Neural cell (in vitro differentiated cells): ENCODE data around the gene RAP1A. TPM values are rescaled to one million over a fixed set of nuclear protein-coding genes. Genes with fewer than 3 reads are reported as not detected.

Source experiments
- H2AFZ ChIP-seq: fragments of 200-600, 300-800 bp; sonication (generic), shearing (Covaris generic); 2 replicates; pipeline ENCODE4 v1.6.0; 2014; ENCODE audit warnings: low read depth, mild to moderate bottlenecking, antibody characterized with exemption, low read length, moderate library complexity
- H3F3A ChIP-seq: fragments of 200-600 bp; shearing (Covaris generic); 2 replicates; pipeline ENCODE4 v1.6.1; 2016; ENCODE audit warnings: mild to moderate bottlenecking, moderate library complexity, mixed read lengths, antibody characterized with exemption, low read length; ENCODE audit not compliant: insufficient read depth, poor library complexity, severe bottlenecking
- H3K27ac ChIP-seq: fragments of 200-600, 300-800 bp; sonication (generic), shearing (Covaris generic); 2 replicates; pipeline ENCODE4 v1.5.1; 2014; ENCODE audit warnings: mild to moderate bottlenecking, low read length, moderate library complexity
- H3K27me3 ChIP-seq: fragments of 300-800, 200-600 bp; sonication (generic), shearing (Covaris generic); 2 replicates; pipeline ENCODE4 v1.6.0; 2014; ENCODE audit warnings: mild to moderate bottlenecking, low read depth, low read length, moderate library complexity; ENCODE audit not compliant: insufficient read depth
- H3K36me3 ChIP-seq: fragments of 300-800, 200-600 bp; sonication (generic), shearing (Covaris generic); 2 replicates; pipeline ENCODE4 v1.5.1; 2014; ENCODE audit warnings: mild to moderate bottlenecking, antibody characterized with exemption, low read length, moderate library complexity; ENCODE audit not compliant: insufficient read depth
- H3K4me2 ChIP-seq: fragments of 300-800, 200-600 bp; sonication (generic), shearing (Covaris generic); 2 replicates; pipeline ENCODE4 v1.6.0; 2014; ENCODE audit warnings: mild to moderate bottlenecking, low read length
- H3K4me3 ChIP-seq: fragments of 300-800, 200-600 bp; sonication (generic), shearing (Covaris generic); 2 replicates; pipeline ENCODE4 v1.5.1; 2014; ENCODE audit warnings: mild to moderate bottlenecking, low read length, moderate library complexity
- H3K79me2 ChIP-seq: fragments of 200-600 bp; shearing (Covaris generic); replicated peaks from 2 replicates; pipeline ENCODE4 v1.6.0; 2014; ENCODE audit warnings: mild to moderate bottlenecking, low read length, moderate library complexity; ENCODE audit not compliant: insufficient read depth
- H3K9ac ChIP-seq: fragments of 300-800, 200-600 bp; sonication (generic), shearing (Covaris generic); 2 replicates; pipeline ENCODE4 v1.6.1; 2016; ENCODE audit warnings: mild to moderate bottlenecking, low read length, mixed read lengths
- H3K9me2 ChIP-seq: fragments of 200-600 bp; shearing (Covaris generic); 2 replicates; pipeline ENCODE4 v1.6.1; 2016; ENCODE audit warnings: mild to moderate bottlenecking, low read length, mixed read lengths; ENCODE audit not compliant: insufficient read depth
- H3K9me3 ChIP-seq: fragments of 200-600, 300-800 bp; sonication (generic), shearing (Covaris generic); 2 replicates; pipeline ENCODE4 v1.6.1; 2016; ENCODE audit warnings: mild to moderate bottlenecking, mixed run types, low read length, moderate library complexity, mixed read lengths
- H4K20me1 ChIP-seq: fragments of 200-600 bp; shearing (Covaris generic); 2 replicates; pipeline ENCODE4 v1.6.1; 2016; ENCODE audit warnings: mild to moderate bottlenecking, mixed run types; ENCODE audit not compliant: insufficient read depth
- EP300 ChIP-seq: fragments of 450-650 bp; conservative IDR thresholded peaks from 2 replicates; pipeline ENCODE4 v1.6.1; 2014; ENCODE audit warnings: antibody characterized with exemption, mild to moderate bottlenecking, moderate library complexity; ENCODE audit not compliant: poor library complexity, severe bottlenecking
- EZH2 ChIP-seq: fragments of 200-600, 300-800 bp; shearing (Covaris generic), sonication (generic); IDR thresholded peaks from 2 replicates; pipeline ENCODE4 v1.6.1; 2014; ENCODE audit warnings: antibody characterized with exemption, low read length, borderline replicate concordance, mild to moderate bottlenecking; ENCODE audit not compliant: insufficient read depth, poor library complexity, severe bottlenecking
- MXI1 ChIP-seq: fragments of 450-650 bp; conservative IDR thresholded peaks from 2 replicates; pipeline ENCODE4 v1.6.1; 2014; ENCODE audit warnings: antibody characterized with exemption, mild to moderate bottlenecking; ENCODE audit not compliant: poor library complexity, severe bottlenecking
- POLR2AphosphoS5 ChIP-seq: IDR thresholded peaks from 2 replicates; pipeline ENCODE4 v1.6.1; 2012
- RAD21 ChIP-seq: fragments of 450-650 bp; conservative IDR thresholded peaks from 2 replicates; pipeline ENCODE4 v1.6.1; 2014; ENCODE audit warnings: antibody characterized with exemption, mild to moderate bottlenecking, moderate library complexity
- SMC3 ChIP-seq: fragments of 450-650 bp; conservative IDR thresholded peaks from 2 replicates; pipeline ENCODE4 v1.6.1; 2014; ENCODE audit warnings: antibody characterized with exemption, mild to moderate bottlenecking, moderate library complexity; ENCODE audit not compliant: poor library complexity
- TAF1 ChIP-seq: IDR thresholded peaks from 2 replicates; pipeline ENCODE4 v1.6.1; 2012; ENCODE audit warnings: low read depth
- polyA plus RNA-seq: library from polyadenylated mRNA; depleted of rRNA; stranded (reverse); fragments of >200 nt; gene quantifications from 2 replicates; pipeline ENCODE4 v1.2.3, GENCODE V29; 2014
- TF ChIP-seq, protein P1 (sequence below): IDR thresholded peaks from 2 replicates; pipeline ENCODE4 v1.6.1; 2012; ENCODE audit warnings: borderline replicate concordance
- TF ChIP-seq, protein P2 (sequence below): fragments of 450-650 bp; IDR thresholded peaks from 2 replicates; pipeline ENCODE4 v1.5.1; 2014; ENCODE audit warnings: antibody characterized with exemption, mild to moderate bottlenecking, moderate library complexity; ENCODE audit not compliant: poor library complexity, severe bottlenecking

RAP1A gene
- polyA plus RNA-seq, 1 donor from 2014 or later, result 28.7 TPM

DNA sequence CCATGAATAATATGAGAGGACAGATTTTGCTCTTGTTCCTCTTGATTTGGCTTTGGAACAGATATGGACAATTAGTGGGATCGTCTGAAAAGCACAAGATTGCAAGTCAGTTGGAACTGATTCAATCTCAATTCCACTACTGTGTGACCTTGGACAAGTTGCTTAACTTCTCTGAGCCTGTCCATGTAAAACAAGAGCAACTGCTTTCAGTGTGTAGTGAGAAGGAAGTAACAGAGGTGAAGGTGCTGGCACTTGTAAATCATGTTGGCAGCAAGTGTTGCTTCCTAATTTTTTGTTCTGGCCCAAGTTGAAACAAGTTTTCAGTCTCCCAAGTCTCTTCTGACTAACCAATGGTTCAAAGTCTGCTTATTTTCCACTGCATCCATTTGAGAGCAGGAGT, 104.3 kb downstream of the RAP1A start:
- H3K4me2 ChIP-seq, result no peak overlapping the region
- no peak overlapping the region for H2AFZ ChIP-seq
- H4K20me1 ChIP-seq, result no peaks in the 10 kb centered on the region
- no peaks in the 10 kb centered on the region for H3K36me3 ChIP-seq
- H3F3A ChIP-seq, result no peaks in the 10 kb centered on the region
- no peak overlapping the region for H3K9ac ChIP-seq
- TF ChIP-seq POLR2AphosphoS5 (no peak), RAD21 (no peak), EZH2 (no peak), TAF1 (no peak), SMC3 (no peak), MXI1 (no peak), EP300 (no peak)
- TF ChIP-seq, protein P1, sequence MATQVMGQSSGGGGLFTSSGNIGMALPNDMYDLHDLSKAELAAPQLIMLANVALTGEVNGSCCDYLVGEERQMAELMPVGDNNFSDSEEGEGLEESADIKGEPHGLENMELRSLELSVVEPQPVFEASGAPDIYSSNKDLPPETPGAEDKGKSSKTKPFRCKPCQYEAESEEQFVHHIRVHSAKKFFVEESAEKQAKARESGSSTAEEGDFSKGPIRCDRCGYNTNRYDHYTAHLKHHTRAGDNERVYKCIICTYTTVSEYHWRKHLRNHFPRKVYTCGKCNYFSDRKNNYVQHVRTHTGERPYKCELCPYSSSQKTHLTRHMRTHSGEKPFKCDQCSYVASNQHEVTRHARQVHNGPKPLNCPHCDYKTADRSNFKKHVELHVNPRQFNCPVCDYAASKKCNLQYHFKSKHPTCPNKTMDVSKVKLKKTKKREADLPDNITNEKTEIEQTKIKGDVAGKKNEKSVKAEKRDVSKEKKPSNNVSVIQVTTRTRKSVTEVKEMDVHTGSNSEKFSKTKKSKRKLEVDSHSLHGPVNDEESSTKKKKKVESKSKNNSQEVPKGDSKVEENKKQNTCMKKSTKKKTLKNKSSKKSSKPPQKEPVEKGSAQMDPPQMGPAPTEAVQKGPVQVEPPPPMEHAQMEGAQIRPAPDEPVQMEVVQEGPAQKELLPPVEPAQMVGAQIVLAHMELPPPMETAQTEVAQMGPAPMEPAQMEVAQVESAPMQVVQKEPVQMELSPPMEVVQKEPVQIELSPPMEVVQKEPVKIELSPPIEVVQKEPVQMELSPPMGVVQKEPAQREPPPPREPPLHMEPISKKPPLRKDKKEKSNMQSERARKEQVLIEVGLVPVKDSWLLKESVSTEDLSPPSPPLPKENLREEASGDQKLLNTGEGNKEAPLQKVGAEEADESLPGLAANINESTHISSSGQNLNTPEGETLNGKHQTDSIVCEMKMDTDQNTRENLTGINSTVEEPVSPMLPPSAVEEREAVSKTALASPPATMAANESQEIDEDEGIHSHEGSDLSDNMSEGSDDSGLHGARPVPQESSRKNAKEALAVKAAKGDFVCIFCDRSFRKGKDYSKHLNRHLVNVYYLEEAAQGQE, result no peak
- TF ChIP-seq, protein P2, sequence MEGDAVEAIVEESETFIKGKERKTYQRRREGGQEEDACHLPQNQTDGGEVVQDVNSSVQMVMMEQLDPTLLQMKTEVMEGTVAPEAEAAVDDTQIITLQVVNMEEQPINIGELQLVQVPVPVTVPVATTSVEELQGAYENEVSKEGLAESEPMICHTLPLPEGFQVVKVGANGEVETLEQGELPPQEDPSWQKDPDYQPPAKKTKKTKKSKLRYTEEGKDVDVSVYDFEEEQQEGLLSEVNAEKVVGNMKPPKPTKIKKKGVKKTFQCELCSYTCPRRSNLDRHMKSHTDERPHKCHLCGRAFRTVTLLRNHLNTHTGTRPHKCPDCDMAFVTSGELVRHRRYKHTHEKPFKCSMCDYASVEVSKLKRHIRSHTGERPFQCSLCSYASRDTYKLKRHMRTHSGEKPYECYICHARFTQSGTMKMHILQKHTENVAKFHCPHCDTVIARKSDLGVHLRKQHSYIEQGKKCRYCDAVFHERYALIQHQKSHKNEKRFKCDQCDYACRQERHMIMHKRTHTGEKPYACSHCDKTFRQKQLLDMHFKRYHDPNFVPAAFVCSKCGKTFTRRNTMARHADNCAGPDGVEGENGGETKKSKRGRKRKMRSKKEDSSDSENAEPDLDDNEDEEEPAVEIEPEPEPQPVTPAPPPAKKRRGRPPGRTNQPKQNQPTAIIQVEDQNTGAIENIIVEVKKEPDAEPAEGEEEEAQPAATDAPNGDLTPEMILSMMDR, result no peak
- H3K9me3 ChIP-seq, result no peaks in the 10 kb centered on the region
- H3K27me3 ChIP-seq, result no peaks in the 10 kb centered on the region
- H3K9me2 ChIP-seq, result no peaks in the 10 kb centered on the region
- H3K27ac ChIP-seq, result no peak overlapping the region
- H3K4me3 ChIP-seq, result no peak overlapping the region
- H3K79me2 ChIP-seq, result no peaks in the 10 kb centered on the region

DNA sequence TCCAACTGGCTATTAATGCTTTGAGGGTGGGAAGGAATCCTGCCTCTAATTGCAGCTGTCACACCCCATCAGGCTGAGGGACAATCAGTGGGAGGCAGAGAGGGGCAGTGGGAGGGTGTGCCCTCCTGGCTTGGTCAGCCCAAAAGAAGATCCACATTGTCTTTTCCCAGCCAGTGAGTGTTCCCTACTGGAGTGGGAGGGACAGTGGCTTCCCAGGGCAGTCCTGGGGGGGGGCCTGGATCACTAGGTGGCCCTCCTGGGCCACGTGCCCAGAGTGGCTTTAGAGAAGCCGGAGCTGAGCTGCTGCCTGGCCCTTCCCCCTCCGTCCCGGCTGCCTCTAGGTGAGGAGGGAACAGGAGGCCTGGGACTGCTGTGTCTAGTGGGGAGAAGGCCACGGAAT, 105.6 kb downstream of the RAP1A start:
- Histone ChIP-seq H2AFZ (no peak overlapping the region), H3K9ac (no peak overlapping the region), H3K4me2 (no peak overlapping the region), H3K27me3 (no peaks in the 10 kb centered on the region), H3K36me3 (no peaks in the 10 kb centered on the region), H3K79me2 (no peaks in the 10 kb centered on the region), H4K20me1 (no peaks in the 10 kb centered on the region), H3F3A (no peaks in the 10 kb centered on the region), H3K9me3 (no peaks in the 10 kb centered on the region), H3K9me2 (no peaks in the 10 kb centered on the region), H3K27ac (no peak overlapping the region), H3K4me3 (no peak overlapping the region)
- TF ChIP-seq SMC3 (no peak), EP300 (no peak), EZH2 (no peak), RAD21 (no peak), TAF1 (no peak), POLR2AphosphoS5 (no peak), MXI1 (no peak)
- TF ChIP-seq, protein P2, result no peak
- TF ChIP-seq, protein P1, result no peak
